ENCODE data around the gene TGFBR3L. TPM values are rescaled to one million over a fixed set of nuclear protein-coding genes. Genes with fewer than 3 reads are reported as not detected.

Gene TGFBR3L
- total and polyA plus RNA-seq, 2 of the 13 experiments (the other 11 are each of a cell fraction or from before 2014, with no cell fraction given) = 0.20 to 1.0 TPM

- TF ChIP-seq ZNF687 (CRISPR knock-in tag; IDR thresholded peaks at IDR 0.05) (peak; percentile 75), ZFP41 (CRISPR knock-in tag; IDR thresholded peaks at IDR 0.05; ENCODE audit: borderline replicate concordance) (no peak), ZNF274 (CRISPR knock-in tag; IDR thresholded peaks at IDR 0.05) (no peak; the same call in 1 of the 2 replicates), ZNF333 (CRISPR knock-in tag; IDR thresholded peaks at IDR 0.05; ENCODE audit: borderline replicate concordance) (peak; percentile 19; the same call in 1 of the 2 replicates), SMARCC2 (IDR thresholded peaks at IDR 0.05) (no peak), ZFP90 (CRISPR knock-in tag; IDR thresholded peaks at IDR 0.05; ENCODE audit: borderline replicate concordance) (peak; percentile 24), ZNF275 (CRISPR knock-in tag; IDR thresholded peaks at IDR 0.05; ENCODE audit: borderline replicate concordance) (no peak; the same call in 1 of the 2 replicates), SALL1 (CRISPR knock-in tag; IDR thresholded peaks at IDR 0.05) (peak; percentile 40; the same call in 1 of the 2 replicates), FUBP1 (CRISPR knock-in tag; IDR thresholded peaks at IDR 0.05; ENCODE audit: borderline replicate concordance) (no peak), FOXP4 (CRISPR knock-in tag; IDR thresholded peaks at IDR 0.05) (peak; percentile 32; the same call in 1 of the 2 replicates), SKI (IDR thresholded peaks at IDR 0.05; ENCODE audit: partially characterized antibody) (peak; percentile 49), ATF6 (CRISPR knock-in tag; conservative IDR thresholded peaks at IDR 0.05) (no peak), ZBTB38 (CRISPR knock-in tag; IDR thresholded peaks at IDR 0.05) (peak; percentile 52), ZNF652 (CRISPR knock-in tag; IDR thresholded peaks at IDR 0.05; ENCODE audit: borderline replicate concordance, low read depth) (no peak), PCBP2 (optimal IDR thresholded peaks at IDR 0.05; ENCODE audit: low read depth, low read length, poor library complexity, severe bottlenecking) (no peak), ZFY (CRISPR knock-in tag; IDR thresholded peaks at IDR 0.05) (peak; percentile 59)
These were observed 45.8 kb upstream of the TGFBR3L start (continued) for GRCh38 chr19:7868671-7869452.

All from HepG2 (cell line).